CD14-positive monocyte (primary cell): ENCODE results near the gene SRSF4. TPM values are rescaled to one million over a fixed set of nuclear protein-coding genes. Genes with fewer than 3 reads are reported as not detected.
"Not testable (repeated sequence)": the region's sequence is repeated elsewhere in the genome, so short reads cannot be mapped to it uniquely, and the experiment has no call there.

Experiments
- DNase-seq, 3 donors: peaks; one replicate each; pipeline ENCODE4 v3.0.0-alpha.2; 2011 to 2022
- H2AFZ ChIP-seq: 2 replicates; pipeline ENCODE4 v1.6.0; 2012; ENCODE audit warnings: mild to moderate bottlenecking, low read depth, low read length, inconsistent platforms; ENCODE audit not compliant: insufficient read depth, poor library complexity, severe bottlenecking
- H3K27ac ChIP-seq, 2 donors: 1 replicate in 1 of 2; 2 replicates in 1 of 2; pipeline ENCODE4 v1.5.1; 2012 to 2013; ENCODE audit warnings: low read length in 2 of 2, control low read depth in 1 of 2, inconsistent platforms in 1 of 2, low read depth in 1 of 2, mild to moderate bottlenecking in 1 of 2
- H3K27me3 ChIP-seq, 2 donors: one replicate each; pipeline versions ENCODE4 v1.6.0 to v1.6.1; 2011 to 2013; ENCODE audit warnings: low read length in 2 of 2; ENCODE audit not compliant: control insufficient read depth in 2 of 2, insufficient read depth in 2 of 2
- H3K36me3 ChIP-seq, 2 donors: replicated peaks in 1 of 2; 1 replicate in 1 of 2; 2 replicates in 1 of 2; pipeline versions ENCODE4 v1.5.1 to v1.6.1; 2012 to 2013; ENCODE audit warnings: low read length in 2 of 2, control low read depth in 1 of 2, inconsistent platforms in 1 of 2, mild to moderate bottlenecking in 1 of 2; ENCODE audit not compliant: insufficient read depth in 2 of 2, control insufficient read depth in 1 of 2
- H3K4me1 ChIP-seq, 2 donors: 1 replicate in 1 of 2; 2 replicates in 1 of 2; pipeline versions ENCODE4 v1.5.1 to v1.6.1; 2012 to 2013; ENCODE audit warnings: low read length in 2 of 2, control low read depth in 1 of 2, inconsistent platforms in 1 of 2, mild to moderate bottlenecking in 1 of 2, moderate library complexity in 1 of 2; ENCODE audit not compliant: insufficient read depth in 2 of 2, control insufficient read depth in 1 of 2
- H3K4me2 ChIP-seq: replicated peaks from 2 replicates; pipeline ENCODE3; 2012; ENCODE audit warnings: low read length, moderate library complexity, mild to moderate bottlenecking; ENCODE audit not compliant: poor library complexity, severe bottlenecking; ENCODE audit errors: extremely low read depth
- H3K4me3 ChIP-seq, 3 experiments: fragments of 200-600 bp in 1 of 3; sonication (generic) in 1 of 3; replicated peaks in 1 of 3; 1 replicate in 2 of 3; 2 replicates in 1 of 3; pipeline ENCODE4 v1.5.1; 2011 to 2013; ENCODE audit warnings: low read length in 3 of 3, mild to moderate bottlenecking in 3 of 3, control low read depth in 2 of 3, low read depth in 2 of 3, inconsistent platforms in 1 of 3, moderate library complexity in 1 of 3
- H3K79me2 ChIP-seq: 2 replicates; pipeline ENCODE4 v1.6.0; 2012; ENCODE audit warnings: mild to moderate bottlenecking, control low read depth, inconsistent platforms, low read length, moderate library complexity; ENCODE audit not compliant: insufficient read depth
- H3K9ac ChIP-seq: 2 replicates; pipeline ENCODE4 v1.6.0; 2017; ENCODE audit warnings: low read length, mild to moderate bottlenecking; ENCODE audit not compliant: insufficient read depth, poor library complexity, severe bottlenecking
- H3K9me3 ChIP-seq, 2 donors: replicated peaks in 1 of 2; 1 replicate in 1 of 2; 2 replicates in 1 of 2; pipeline versions ENCODE4 v1.5.1 to v1.6.1; 2012 to 2013; ENCODE audit warnings: low read length in 2 of 2, control low read depth in 1 of 2; ENCODE audit not compliant: control insufficient read depth in 1 of 2, insufficient read depth in 1 of 2
- H4K20me1 ChIP-seq: 2 replicates; pipeline ENCODE4 v1.6.0; 2012; ENCODE audit warnings: mild to moderate bottlenecking, low read length, control low read depth, moderate library complexity; ENCODE audit not compliant: insufficient read depth
- H3K27ac Mint-ChIP-seq, 7 donors: one replicate each; pipeline ENCODE4 v1.8.0; 2020; ENCODE audit warnings: mild to moderate bottlenecking in 7 of 7, mixed read lengths in 7 of 7, moderate library complexity in 6 of 7, inconsistent platforms in 2 of 7
- H3K27me3 Mint-ChIP-seq, 3 donors: one replicate each; pipeline ENCODE4 v1.8.0; 2021 to 2022; ENCODE audit warnings: low read depth in 3 of 3, mild to moderate bottlenecking in 3 of 3, mixed read lengths in 3 of 3, moderate library complexity in 3 of 3, inconsistent platforms in 1 of 3
- H3K36me3 Mint-ChIP-seq, 2 donors: one replicate each; pipeline ENCODE4 v1.8.0; 2020; ENCODE audit warnings: mixed read lengths in 2 of 2, inconsistent platforms in 1 of 2, mild to moderate bottlenecking in 1 of 2
- H3K4me1 Mint-ChIP-seq: one replicate; pipeline ENCODE4 v1.8.0; 2020; ENCODE audit warnings: mild to moderate bottlenecking, mixed read lengths
- H3K4me3 Mint-ChIP-seq, 2 donors: one replicate each; pipeline ENCODE4 v1.8.0; 2020; ENCODE audit warnings: mild to moderate bottlenecking in 2 of 2, mixed read lengths in 2 of 2, moderate library complexity in 1 of 2
- H3K9me3 Mint-ChIP-seq, 7 donors: one replicate each; pipeline ENCODE4 v1.8.0; 2020 to 2022; ENCODE audit warnings: mixed read lengths in 7 of 7, mild to moderate bottlenecking in 6 of 7, moderate library complexity in 6 of 7, inconsistent platforms in 2 of 7
- WGBS: methylation state at CpG from one replicate; pipeline ENCODE4 v1.1.5; 2013; ENCODE audit warnings: missing lambda C conversion rate; ENCODE audit not compliant: insufficient coverage; 5-methylcytosine and 5-hydroxymethylcytosine counted together
- intact Hi-C, 2 donors: fragments of 100-400 bp; cut with micrococcal nuclease; formaldehyde crosslinking; loops; one replicate each; pipeline versions ENCODE4 v1.15.0 to v1.15.1; 2023
- polyA plus RNA-seq, 3 donors: library from polyadenylated mRNA; depleted of rRNA in 1 of 3; unstranded in 2 of 3; stranded (reverse) in 1 of 3; fragments of 300-500 nt in 2 of 3; fragments of >200 nt in 1 of 3; fragmentation: Illumina TruSeq in 2 of 3; gene quantifications; 1 replicate in 2 of 3; 2 replicates in 1 of 3; pipeline ENCODE4 v1.2.3, GENCODE V29; 2012 to 2021
- TF ChIP-seq, protein P1 (sequence below): fragments of 200-600 bp; IDR thresholded peaks from one replicate; pipeline ENCODE4 v1.8.0; 2022; ENCODE audit warnings: antibody characterized with exemption, mild to moderate bottlenecking

The SRSF4 gene
- polyA plus RNA-seq, 3 donors = 38.4 to 66.8 (median 55.5) TPM

DNA sequence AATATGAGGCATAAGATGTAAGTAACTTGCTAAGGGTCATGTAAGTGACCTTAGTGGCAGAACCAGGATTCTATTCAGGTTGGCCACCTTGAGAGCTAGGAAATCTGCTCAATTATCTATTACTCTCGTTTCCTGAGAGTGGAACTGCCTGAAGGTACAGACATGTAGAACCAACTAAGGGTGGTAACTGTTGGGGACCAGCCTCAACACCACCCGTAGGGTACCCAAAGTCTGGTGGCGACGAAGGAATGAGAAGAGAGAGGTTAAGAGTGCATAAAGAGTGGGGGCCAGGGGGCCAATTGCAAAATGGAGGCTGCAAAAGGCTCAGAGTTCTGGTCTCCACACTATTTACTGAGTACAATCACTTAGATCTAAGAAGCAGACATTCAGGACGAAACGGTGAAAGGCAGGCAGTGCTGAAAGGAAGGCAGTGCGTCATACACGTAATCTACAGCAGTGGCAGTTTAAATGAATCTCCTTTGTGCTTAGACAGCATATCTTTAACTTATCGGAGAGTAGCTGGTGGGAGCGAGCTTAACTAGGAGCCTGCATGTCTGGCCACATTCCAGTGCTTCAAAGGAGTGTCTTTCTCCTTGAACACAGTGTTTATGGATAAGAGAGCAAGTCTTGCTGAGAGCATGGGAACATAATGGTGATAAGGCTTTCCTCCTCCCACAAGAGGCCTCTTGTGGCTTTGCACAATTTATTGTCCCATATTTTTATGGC is 25.0 kb downstream of the SRSF4 start:
- H3K27me3 ChIP-seq = no peaks in the 10 kb centered on the region
- H2AFZ ChIP-seq = no peak overlapping the region
- peaks cover 0 to 2% (median 0%) of the 10 kb centered on the region in 3 donors for H3K27me3 Mint-ChIP-seq
- TF ChIP-seq, protein P1, sequence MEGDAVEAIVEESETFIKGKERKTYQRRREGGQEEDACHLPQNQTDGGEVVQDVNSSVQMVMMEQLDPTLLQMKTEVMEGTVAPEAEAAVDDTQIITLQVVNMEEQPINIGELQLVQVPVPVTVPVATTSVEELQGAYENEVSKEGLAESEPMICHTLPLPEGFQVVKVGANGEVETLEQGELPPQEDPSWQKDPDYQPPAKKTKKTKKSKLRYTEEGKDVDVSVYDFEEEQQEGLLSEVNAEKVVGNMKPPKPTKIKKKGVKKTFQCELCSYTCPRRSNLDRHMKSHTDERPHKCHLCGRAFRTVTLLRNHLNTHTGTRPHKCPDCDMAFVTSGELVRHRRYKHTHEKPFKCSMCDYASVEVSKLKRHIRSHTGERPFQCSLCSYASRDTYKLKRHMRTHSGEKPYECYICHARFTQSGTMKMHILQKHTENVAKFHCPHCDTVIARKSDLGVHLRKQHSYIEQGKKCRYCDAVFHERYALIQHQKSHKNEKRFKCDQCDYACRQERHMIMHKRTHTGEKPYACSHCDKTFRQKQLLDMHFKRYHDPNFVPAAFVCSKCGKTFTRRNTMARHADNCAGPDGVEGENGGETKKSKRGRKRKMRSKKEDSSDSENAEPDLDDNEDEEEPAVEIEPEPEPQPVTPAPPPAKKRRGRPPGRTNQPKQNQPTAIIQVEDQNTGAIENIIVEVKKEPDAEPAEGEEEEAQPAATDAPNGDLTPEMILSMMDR = no peak
- H3K36me3 ChIP-seq = peaks cover 87 to 94% of the 10 kb centered on the region in 2 donors
- no peaks in the 10 kb centered on the region for H3K4me1 Mint-ChIP-seq
- no peak overlapping the region for H3K4me3 Mint-ChIP-seq
- H3K27ac Mint-ChIP-seq = peak overlapping the region in 1 of 7 donors; percentile 50
- H3K36me3 Mint-ChIP-seq = peaks cover 73 to 83% of the 10 kb centered on the region in 2 donors
- intact Hi-C loops = no loop called here
- H3K27ac ChIP-seq = no peak overlapping the region
- H3K9me3 Mint-ChIP-seq = peaks cover 0 to 1% (median 0%) of the 10 kb centered on the region in 7 donors
- H4K20me1 ChIP-seq = peaks cover 94% of the 10 kb centered on the region
- H3K79me2 ChIP-seq = peaks cover 19% of the 10 kb centered on the region
- H3K4me1 ChIP-seq = no peaks in the 10 kb centered on the region
- 95% methylated on average over 4 of the region's 10 CpGs for WGBS
- H3K4me3 ChIP-seq = no peak overlapping the region
- no peak for DNase-seq
- H3K9me3 ChIP-seq = no peaks in the 10 kb centered on the region
- H3K9ac ChIP-seq = no peak overlapping the region
- no peak overlapping the region for H3K4me2 ChIP-seq

- Histone ChIP-seq H3K4me3 (no peak overlapping the region), H3K36me3 (peaks cover 95 to 100% of the 10 kb centered on the region in 2 donors), H3K27me3 (no peaks in the 10 kb centered on the region), H3K4me1 (no peaks in the 10 kb centered on the region), H3K9me3 (no peaks in the 10 kb centered on the region), H3K9ac (no peak overlapping the region), H3K27ac (no peak overlapping the region), H2AFZ (no peak overlapping the region), H3K79me2 (peaks cover 3% of the 10 kb centered on the region), H3K4me2 (no peak overlapping the region), H4K20me1 (peaks cover 74% of the 10 kb centered on the region)
- intact Hi-C loops = loop anchor here in 1 of 2 donors (5.0 kb wide), 1 partner anchor 605 kb away; no protein-coding TSS in a partner anchor
- H3K4me1 Mint-ChIP-seq = no peaks in the 10 kb centered on the region
- H3K4me3 Mint-ChIP-seq = no peak overlapping the region
- TF ChIP-seq, protein P1 = no peak
- H3K9me3 Mint-ChIP-seq = peaks cover 0 to 2% (median 0%) of the 10 kb centered on the region in 7 donors
- peak overlapping the region in 5 of 7 donors; percentile 0 to 58 (median 26) for H3K27ac Mint-ChIP-seq
- H3K36me3 Mint-ChIP-seq = peaks cover 89 to 99% of the 10 kb centered on the region in 2 donors
- DNase-seq = no peak
- peaks cover 0 to 1% (median 1%) of the 10 kb centered on the region in 3 donors for H3K27me3 Mint-ChIP-seq
- no CpG with 5 or more reads among the region's 8 CpGs for WGBS
Measured at GRCh38 chr1:29152046-29152805, 29.5 kb downstream of the SRSF4 start.

DNA sequence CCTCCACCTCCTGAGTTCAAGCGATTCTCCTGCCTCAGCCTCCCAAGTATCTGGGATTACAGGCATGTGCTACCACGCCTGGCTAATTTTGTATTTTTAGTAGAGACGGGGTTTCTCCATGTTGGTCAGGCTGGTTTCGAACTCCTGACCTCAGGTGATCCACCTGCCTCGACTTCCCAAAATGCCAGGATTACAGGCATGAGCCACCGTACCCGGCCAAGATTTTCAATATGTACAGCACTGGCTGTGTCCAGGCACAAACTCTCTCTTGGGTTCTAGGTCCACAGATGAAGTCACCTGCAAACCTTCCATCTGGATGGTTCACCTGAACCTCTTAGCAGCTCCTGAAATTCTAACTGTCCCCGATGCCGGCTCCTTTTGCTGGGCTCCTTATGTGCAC is 31.4 kb downstream of the SRSF4 start:
- intact Hi-C loops = loop anchor here in 1 of 2 donors (5.0 kb wide), 1 partner anchor 603 kb away; no protein-coding TSS in a partner anchor
- WGBS = 97% methylated on average over 7 of the region's 9 CpGs
- Histone ChIP-seq H4K20me1 (peaks cover 66% of the 10 kb centered on the region), H3K36me3 (peaks cover 90 to 100% of the 10 kb centered on the region in 2 donors)
- H3K4me3 Mint-ChIP-seq, H2AFZ ChIP-seq, DNase-seq, H3K27me3 ChIP-seq, H3K4me3 ChIP-seq, H3K4me1 Mint-ChIP-seq, H3K79me2 ChIP-seq, H3K27me3 Mint-ChIP-seq, H3K4me2 ChIP-seq, H3K9me3 Mint-ChIP-seq, H3K27ac ChIP-seq, H3K9ac ChIP-seq, H3K27ac Mint-ChIP-seq, H3K4me1 ChIP-seq, H3K9me3 ChIP-seq: not testable (repeated sequence)
- peaks cover 92 to 100% of the 10 kb centered on the region in 2 donors for H3K36me3 Mint-ChIP-seq
